GM23338 (cell line): ENCODE measurements around the gene GPR26. TPM values are rescaled to one million over a fixed set of nuclear protein-coding genes. Genes with fewer than 3 reads are reported as not detected.

Source experiments
- ATAC-seq: fragments of 200-7000 bp; cut with Tn5 transposase; 3 replicates; pipeline ENCODE4 v1.9.1; 2020
- DNase-seq: peaks from one replicate; pipeline ENCODE4 v3.0.0-alpha.2; 2015; ENCODE audit warnings: low spot score
- H2AFZ ChIP-seq: fragments of 200-600 bp; sonication (generic); 2 replicates; pipeline ENCODE4 v1.8.0; 2016; ENCODE audit warnings: antibody characterized with exemption, mild to moderate bottlenecking, moderate library complexity
- H3F3A ChIP-seq: fragments of 200-600 bp; sonication (generic); replicated peaks from 2 replicates; pipeline ENCODE4 v1.8.0; 2017; ENCODE audit warnings: antibody characterized with exemption, mixed run types, low read depth
- H3K27ac ChIP-seq: fragments of 200-600 bp; sonication (generic); 2 replicates; pipeline ENCODE4 v1.6.1; 2016; ENCODE audit warnings: low read depth
- H3K27me3 ChIP-seq: fragments of 200-600 bp; sonication (generic); 2 replicates; pipeline ENCODE4 v1.8.0; 2016; ENCODE audit warnings: mild to moderate bottlenecking, mixed run types, moderate library complexity; ENCODE audit not compliant: insufficient read depth
- H3K36me3 ChIP-seq: fragments of 200-600 bp; sonication (generic); 2 replicates; pipeline ENCODE4 v1.8.0; 2016; ENCODE audit warnings: mild to moderate bottlenecking; ENCODE audit not compliant: insufficient read depth
- H3K4me1 ChIP-seq: fragments of 200-600 bp; sonication (generic); 2 replicates; pipeline ENCODE4 v1.8.0; 2016; ENCODE audit warnings: mild to moderate bottlenecking, moderate library complexity; ENCODE audit not compliant: insufficient read depth
- H3K4me2 ChIP-seq: fragments of 200-600 bp; sonication (generic); 2 replicates; pipeline ENCODE4 v1.7.1; 2017; ENCODE audit warnings: mixed run types
- H3K4me3 ChIP-seq: fragments of 200-600 bp; sonication (generic); 2 replicates; pipeline ENCODE4 v1.6.1; 2016; ENCODE audit warnings: mixed run types
- H3K79me2 ChIP-seq: fragments of 200-600 bp; sonication (generic); replicated peaks from 2 replicates; pipeline ENCODE4 v1.8.0; 2017; ENCODE audit warnings: mild to moderate bottlenecking; ENCODE audit not compliant: insufficient read depth
- H3K9me2 ChIP-seq: fragments of 200-600 bp; sonication (generic); 2 replicates; pipeline ENCODE4 v1.8.0; 2017; ENCODE audit not compliant: insufficient read depth
- H4K20me1 ChIP-seq: fragments of 200-600 bp; sonication (generic); replicated peaks from 2 replicates; pipeline ENCODE4 v1.8.0; 2017; ENCODE audit warnings: mild to moderate bottlenecking; ENCODE audit not compliant: insufficient read depth
- H3K27ac Mint-ChIP-seq: 2 replicates; pipeline ENCODE4 v1.8.0; 2020; ENCODE audit warnings: inconsistent platforms, mild to moderate bottlenecking, moderate library complexity, mixed read lengths
- H3K27me3 Mint-ChIP-seq: 3 replicates; pipeline ENCODE4 v1.8.0; 2022; ENCODE audit warnings: low read depth, mild to moderate bottlenecking, moderate library complexity, mixed read lengths, inconsistent platforms; ENCODE audit not compliant: insufficient read depth, poor library complexity
- H3K36me3 Mint-ChIP-seq: 3 replicates; pipeline ENCODE4 v1.8.0; 2021; ENCODE audit warnings: low read depth, mild to moderate bottlenecking, inconsistent platforms, moderate library complexity, mixed read lengths
- H3K4me1 Mint-ChIP-seq: 3 replicates; pipeline ENCODE4 v1.8.0; 2020; ENCODE audit warnings: mild to moderate bottlenecking, inconsistent platforms, mixed read lengths
- H3K4me3 Mint-ChIP-seq: 3 replicates; pipeline ENCODE4 v1.8.0; 2021; ENCODE audit warnings: moderate library complexity, mild to moderate bottlenecking, inconsistent platforms, mixed read lengths
- H3K9me3 Mint-ChIP-seq: 3 replicates; pipeline ENCODE4 v1.8.0; 2020; ENCODE audit warnings: moderate library complexity, mild to moderate bottlenecking, inconsistent platforms, mixed read lengths
- CREB1 ChIP-seq: fragments of 250-450 bp; sonication (Bioruptor Pico); IDR thresholded peaks from 2 replicates; pipeline ENCODE4 v1.5.0; 2020; ENCODE audit warnings: low read depth, mild to moderate bottlenecking, moderate library complexity
- NANOG ChIP-seq: IDR thresholded peaks from 2 replicates; pipeline ENCODE4 v1.6.1; 2016; ENCODE audit warnings: antibody characterized with exemption, borderline replicate concordance
- POLR2AphosphoS5 ChIP-seq: IDR thresholded peaks from 2 replicates; pipeline ENCODE4 v1.6.1; 2016; ENCODE audit warnings: antibody characterized with exemption, low read depth
- ZNF114 ChIP-seq: fragments of 250-450 bp; sonication (Bioruptor Pico); IDR thresholded peaks from 2 replicates; pipeline ENCODE4 v1.5.0; 2020; ENCODE audit warnings: mild to moderate bottlenecking, moderate library complexity
- ZNF331 ChIP-seq: fragments of 250-450 bp; sonication (Bioruptor Pico); IDR thresholded peaks from 2 replicates; pipeline ENCODE4 v1.5.0; 2020; ENCODE audit warnings: low read depth, mild to moderate bottlenecking, moderate library complexity
- polyA plus RNA-seq: library from polyadenylated mRNA; unstranded; fragments of >200 nt; fragmentation: Nextera tagmentation; extraction: Ambion mirVana; gene quantifications from 2 replicates; pipeline ENCODE4 v1.2.1, GENCODE V29; 2016
- total RNA-seq: library from RNA; depleted of rRNA; stranded (reverse); fragments of >200 nt; shearing (Covaris generic); gene quantifications from 2 replicates; pipeline ENCODE4 v1.2.3, GENCODE V29; 2014
- TF ChIP-seq, protein P1 (sequence below), 2 experiments: fragments of 200-600 bp in 1 of 2; sonication (generic) in 1 of 2; conservative IDR thresholded peaks; 2 replicates each; pipeline versions ENCODE4 v1.5.1 to v1.6.1; 2016 to 2017; ENCODE audit warnings: antibody characterized with exemption in 2 of 2, low read depth in 2 of 2, mild to moderate bottlenecking in 2 of 2, moderate library complexity in 1 of 2
- TF ChIP-seq, protein P2 (sequence below): IDR thresholded peaks from 2 replicates; pipeline ENCODE4 v1.6.1; 2016; ENCODE audit warnings: antibody characterized with exemption
- TF ChIP-seq, protein P3 (sequence below): fragments of 250-450 bp; sonication (Bioruptor Pico); IDR thresholded peaks from 2 replicates; pipeline ENCODE4 v1.5.0; 2020; ENCODE audit warnings: mild to moderate bottlenecking, moderate library complexity
- TF ChIP-seq, protein P4 (sequence below): IDR thresholded peaks from one replicate; pipeline ENCODE4 v1.6.1; 2018; ENCODE audit warnings: antibody characterized with exemption; ENCODE audit not compliant: unreplicated experiment

Gene GPR26
- total and polyA plus RNA-seq, 2 experiments from 2014 or later: 0.06 to 0.07 TPM

DNA sequence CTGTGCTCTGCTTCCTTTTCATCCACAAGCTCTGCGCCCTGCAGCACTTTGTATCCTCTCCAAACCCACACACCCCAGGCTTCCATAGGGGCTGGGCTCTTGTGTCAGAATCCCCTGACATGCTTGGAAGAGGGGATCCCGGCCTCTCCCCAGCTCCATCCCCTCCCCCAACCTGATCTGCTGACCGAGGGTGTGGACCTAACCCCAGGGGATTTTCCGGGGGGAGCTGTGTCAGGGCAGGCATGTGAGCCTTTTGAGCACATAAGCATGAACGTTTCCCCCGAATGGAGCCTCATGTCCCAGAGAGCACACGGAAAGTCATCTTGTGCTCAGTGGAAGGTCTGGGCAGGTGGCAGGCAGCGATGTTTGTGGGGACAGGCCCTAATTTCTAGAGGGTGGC is 17.7 kb downstream of the GPR26 start:
- ATAC-seq (no peak), DNase-seq (no peak)
- Histone ChIP-seq H3K4me3 (no peak overlapping the region), H3F3A (no peaks in the 10 kb centered on the region), H3K36me3 (no peaks in the 10 kb centered on the region), H3K27me3 (no peaks in the 10 kb centered on the region), H3K9me2 (no peaks in the 10 kb centered on the region), H4K20me1 (no peaks in the 10 kb centered on the region), H3K4me1 (no peaks in the 10 kb centered on the region), H3K79me2 (no peaks in the 10 kb centered on the region), H2AFZ (no peak overlapping the region), H3K4me2 (no peak overlapping the region), H3K27ac (no peak overlapping the region)
- Mint-ChIP-seq H3K36me3 (no peaks in the 10 kb centered on the region), H3K27me3 (peaks cover 5% of the 10 kb centered on the region), H3K27ac (no peak overlapping the region), H3K4me1 (no peaks in the 10 kb centered on the region), H3K9me3 (no peaks in the 10 kb centered on the region), H3K4me3 (no peak overlapping the region)
- TF ChIP-seq, protein P1, sequence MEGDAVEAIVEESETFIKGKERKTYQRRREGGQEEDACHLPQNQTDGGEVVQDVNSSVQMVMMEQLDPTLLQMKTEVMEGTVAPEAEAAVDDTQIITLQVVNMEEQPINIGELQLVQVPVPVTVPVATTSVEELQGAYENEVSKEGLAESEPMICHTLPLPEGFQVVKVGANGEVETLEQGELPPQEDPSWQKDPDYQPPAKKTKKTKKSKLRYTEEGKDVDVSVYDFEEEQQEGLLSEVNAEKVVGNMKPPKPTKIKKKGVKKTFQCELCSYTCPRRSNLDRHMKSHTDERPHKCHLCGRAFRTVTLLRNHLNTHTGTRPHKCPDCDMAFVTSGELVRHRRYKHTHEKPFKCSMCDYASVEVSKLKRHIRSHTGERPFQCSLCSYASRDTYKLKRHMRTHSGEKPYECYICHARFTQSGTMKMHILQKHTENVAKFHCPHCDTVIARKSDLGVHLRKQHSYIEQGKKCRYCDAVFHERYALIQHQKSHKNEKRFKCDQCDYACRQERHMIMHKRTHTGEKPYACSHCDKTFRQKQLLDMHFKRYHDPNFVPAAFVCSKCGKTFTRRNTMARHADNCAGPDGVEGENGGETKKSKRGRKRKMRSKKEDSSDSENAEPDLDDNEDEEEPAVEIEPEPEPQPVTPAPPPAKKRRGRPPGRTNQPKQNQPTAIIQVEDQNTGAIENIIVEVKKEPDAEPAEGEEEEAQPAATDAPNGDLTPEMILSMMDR (conservative IDR thresholded peaks at IDR 0.05; ENCODE audit: low read depth in 2 of 2): no peak
- TF ChIP-seq, protein P2, sequence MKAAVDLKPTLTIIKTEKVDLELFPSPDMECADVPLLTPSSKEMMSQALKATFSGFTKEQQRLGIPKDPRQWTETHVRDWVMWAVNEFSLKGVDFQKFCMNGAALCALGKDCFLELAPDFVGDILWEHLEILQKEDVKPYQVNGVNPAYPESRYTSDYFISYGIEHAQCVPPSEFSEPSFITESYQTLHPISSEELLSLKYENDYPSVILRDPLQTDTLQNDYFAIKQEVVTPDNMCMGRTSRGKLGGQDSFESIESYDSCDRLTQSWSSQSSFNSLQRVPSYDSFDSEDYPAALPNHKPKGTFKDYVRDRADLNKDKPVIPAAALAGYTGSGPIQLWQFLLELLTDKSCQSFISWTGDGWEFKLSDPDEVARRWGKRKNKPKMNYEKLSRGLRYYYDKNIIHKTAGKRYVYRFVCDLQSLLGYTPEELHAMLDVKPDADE: no peak
- TF ChIP-seq NANOG (no peak), POLR2AphosphoS5 (no peak), ZNF331 (CRISPR knock-in tag) (no peak), CREB1 (CRISPR knock-in tag) (no peak), ZNF114 (CRISPR knock-in tag) (no peak)
- TF ChIP-seq, protein P3, sequence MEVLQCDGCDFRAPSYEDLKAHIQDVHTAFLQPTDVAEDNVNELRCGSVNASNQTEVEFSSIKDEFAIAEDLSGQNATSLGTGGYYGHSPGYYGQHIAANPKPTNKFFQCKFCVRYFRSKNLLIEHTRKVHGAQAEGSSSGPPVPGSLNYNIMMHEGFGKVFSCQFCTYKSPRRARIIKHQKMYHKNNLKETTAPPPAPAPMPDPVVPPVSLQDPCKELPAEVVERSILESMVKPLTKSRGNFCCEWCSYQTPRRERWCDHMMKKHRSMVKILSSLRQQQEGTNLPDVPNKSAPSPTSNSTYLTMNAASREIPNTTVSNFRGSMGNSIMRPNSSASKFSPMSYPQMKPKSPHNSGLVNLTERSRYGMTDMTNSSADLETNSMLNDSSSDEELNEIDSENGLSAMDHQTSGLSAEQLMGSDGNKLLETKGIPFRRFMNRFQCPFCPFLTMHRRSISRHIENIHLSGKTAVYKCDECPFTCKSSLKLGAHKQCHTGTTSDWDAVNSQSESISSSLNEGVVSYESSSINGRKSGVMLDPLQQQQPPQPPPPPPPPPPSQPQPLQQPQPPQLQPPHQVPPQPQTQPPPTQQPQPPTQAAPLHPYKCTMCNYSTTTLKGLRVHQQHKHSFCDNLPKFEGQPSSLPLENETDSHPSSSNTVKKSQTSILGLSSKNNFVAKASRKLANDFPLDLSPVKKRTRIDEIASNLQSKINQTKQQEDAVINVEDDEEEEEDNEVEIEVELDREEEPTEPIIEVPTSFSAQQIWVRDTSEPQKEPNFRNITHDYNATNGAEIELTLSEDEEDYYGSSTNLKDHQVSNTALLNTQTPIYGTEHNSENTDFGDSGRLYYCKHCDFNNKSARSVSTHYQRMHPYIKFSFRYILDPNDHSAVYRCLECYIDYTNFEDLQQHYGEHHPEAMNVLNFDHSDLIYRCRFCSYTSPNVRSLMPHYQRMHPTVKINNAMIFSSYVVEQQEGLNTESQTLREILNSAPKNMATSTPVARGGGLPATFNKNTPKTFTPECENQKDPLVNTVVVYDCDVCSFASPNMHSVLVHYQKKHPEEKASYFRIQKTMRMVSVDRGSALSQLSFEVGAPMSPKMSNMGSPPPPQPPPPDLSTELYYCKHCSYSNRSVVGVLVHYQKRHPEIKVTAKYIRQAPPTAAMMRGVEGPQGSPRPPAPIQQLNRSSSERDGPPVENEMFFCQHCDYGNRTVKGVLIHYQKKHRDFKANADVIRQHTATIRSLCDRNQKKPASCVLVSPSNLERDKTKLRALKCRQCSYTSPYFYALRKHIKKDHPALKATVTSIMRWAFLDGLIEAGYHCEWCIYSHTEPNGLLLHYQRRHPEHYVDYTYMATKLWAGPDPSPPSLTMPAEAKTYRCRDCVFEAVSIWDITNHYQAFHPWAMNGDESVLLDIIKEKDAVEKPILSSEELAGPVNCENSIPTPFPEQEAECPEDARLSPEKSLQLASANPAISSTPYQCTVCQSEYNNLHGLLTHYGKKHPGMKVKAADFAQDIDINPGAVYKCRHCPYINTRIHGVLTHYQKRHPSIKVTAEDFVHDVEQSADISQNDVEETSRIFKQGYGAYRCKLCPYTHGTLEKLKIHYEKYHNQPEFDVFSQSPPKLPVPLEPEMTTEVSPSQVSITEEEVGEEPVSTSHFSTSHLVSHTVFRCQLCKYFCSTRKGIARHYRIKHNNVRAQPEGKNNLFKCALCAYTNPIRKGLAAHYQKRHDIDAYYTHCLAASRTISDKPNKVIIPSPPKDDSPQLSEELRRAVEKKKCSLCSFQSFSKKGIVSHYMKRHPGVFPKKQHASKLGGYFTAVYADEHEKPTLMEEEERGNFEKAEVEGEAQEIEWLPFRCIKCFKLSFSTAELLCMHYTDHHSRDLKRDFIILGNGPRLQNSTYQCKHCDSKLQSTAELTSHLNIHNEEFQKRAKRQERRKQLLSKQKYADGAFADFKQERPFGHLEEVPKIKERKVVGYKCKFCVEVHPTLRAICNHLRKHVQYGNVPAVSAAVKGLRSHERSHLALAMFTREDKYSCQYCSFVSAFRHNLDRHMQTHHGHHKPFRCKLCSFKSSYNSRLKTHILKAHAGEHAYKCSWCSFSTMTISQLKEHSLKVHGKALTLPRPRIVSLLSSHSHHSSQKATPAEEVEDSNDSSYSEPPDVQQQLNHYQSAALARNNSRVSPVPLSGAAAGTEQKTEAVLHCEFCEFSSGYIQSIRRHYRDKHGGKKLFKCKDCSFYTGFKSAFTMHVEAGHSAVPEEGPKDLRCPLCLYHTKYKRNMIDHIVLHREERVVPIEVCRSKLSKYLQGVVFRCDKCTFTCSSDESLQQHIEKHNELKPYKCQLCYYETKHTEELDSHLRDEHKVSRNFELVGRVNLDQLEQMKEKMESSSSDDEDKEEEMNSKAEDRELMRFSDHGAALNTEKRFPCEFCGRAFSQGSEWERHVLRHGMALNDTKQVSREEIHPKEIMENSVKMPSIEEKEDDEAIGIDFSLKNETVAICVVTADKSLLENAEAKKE (CRISPR knock-in tag): no peak
- TF ChIP-seq, protein P4, sequence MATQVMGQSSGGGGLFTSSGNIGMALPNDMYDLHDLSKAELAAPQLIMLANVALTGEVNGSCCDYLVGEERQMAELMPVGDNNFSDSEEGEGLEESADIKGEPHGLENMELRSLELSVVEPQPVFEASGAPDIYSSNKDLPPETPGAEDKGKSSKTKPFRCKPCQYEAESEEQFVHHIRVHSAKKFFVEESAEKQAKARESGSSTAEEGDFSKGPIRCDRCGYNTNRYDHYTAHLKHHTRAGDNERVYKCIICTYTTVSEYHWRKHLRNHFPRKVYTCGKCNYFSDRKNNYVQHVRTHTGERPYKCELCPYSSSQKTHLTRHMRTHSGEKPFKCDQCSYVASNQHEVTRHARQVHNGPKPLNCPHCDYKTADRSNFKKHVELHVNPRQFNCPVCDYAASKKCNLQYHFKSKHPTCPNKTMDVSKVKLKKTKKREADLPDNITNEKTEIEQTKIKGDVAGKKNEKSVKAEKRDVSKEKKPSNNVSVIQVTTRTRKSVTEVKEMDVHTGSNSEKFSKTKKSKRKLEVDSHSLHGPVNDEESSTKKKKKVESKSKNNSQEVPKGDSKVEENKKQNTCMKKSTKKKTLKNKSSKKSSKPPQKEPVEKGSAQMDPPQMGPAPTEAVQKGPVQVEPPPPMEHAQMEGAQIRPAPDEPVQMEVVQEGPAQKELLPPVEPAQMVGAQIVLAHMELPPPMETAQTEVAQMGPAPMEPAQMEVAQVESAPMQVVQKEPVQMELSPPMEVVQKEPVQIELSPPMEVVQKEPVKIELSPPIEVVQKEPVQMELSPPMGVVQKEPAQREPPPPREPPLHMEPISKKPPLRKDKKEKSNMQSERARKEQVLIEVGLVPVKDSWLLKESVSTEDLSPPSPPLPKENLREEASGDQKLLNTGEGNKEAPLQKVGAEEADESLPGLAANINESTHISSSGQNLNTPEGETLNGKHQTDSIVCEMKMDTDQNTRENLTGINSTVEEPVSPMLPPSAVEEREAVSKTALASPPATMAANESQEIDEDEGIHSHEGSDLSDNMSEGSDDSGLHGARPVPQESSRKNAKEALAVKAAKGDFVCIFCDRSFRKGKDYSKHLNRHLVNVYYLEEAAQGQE: no peak
